Tibial nerve (tissue), 4 donors: ENCODE data around the gene WAPL. TPM values are rescaled to one million over a fixed set of nuclear protein-coding genes. Genes with fewer than 3 reads are reported as not detected.
A peak's percentile ranks its signal among the peaks of the same experiment; 100 is the strongest.

Experiments
- DNase-seq, 2 donors: peaks; one replicate each; pipeline ENCODE4 v3.0.0-alpha.2; 2019; ENCODE audit warnings: low spot score in 2 of 2
- H3K27ac ChIP-seq, 4 donors: fragments of 200-600 bp; sonication (generic) in 3 of 4; one replicate each; pipeline ENCODE4 v1.5.1; 2017 to 2019; ENCODE audit warnings: mild to moderate bottlenecking in 1 of 4
- H3K27me3 ChIP-seq, 2 donors: fragments of 200-600 bp; sonication (generic) in 1 of 2; one replicate each; pipeline versions ENCODE4 v1.5.1 to v1.6.0; 2017 to 2019
- H3K36me3 ChIP-seq, 3 donors: fragments of 200-600 bp; sonication (generic); one replicate each; pipeline ENCODE4 v1.5.1; 2018 to 2019
- H3K4me1 ChIP-seq, 4 donors: fragments of 200-600 bp; sonication (generic) in 3 of 4; one replicate each; pipeline ENCODE4 v1.5.1; 2017 to 2019
- H3K4me3 ChIP-seq, 4 donors: fragments of 200-600 bp; sonication (generic) in 3 of 4; one replicate each; pipeline ENCODE4 v1.5.1; 2017 to 2019; ENCODE audit warnings: mild to moderate bottlenecking in 1 of 4, moderate library complexity in 1 of 4
- H3K9me3 ChIP-seq, 4 donors: fragments of 200-600 bp; sonication (generic) in 3 of 4; one replicate each; pipeline ENCODE4 v1.5.1; 2017 to 2019
- EP300 ChIP-seq, 2 donors: sonication (generic); formaldehyde crosslinking; IDR thresholded peaks; one replicate each; pipeline ENCODE4 v1.6.1; 2017; ENCODE audit warnings: antibody characterized with exemption in 2 of 2, mild to moderate bottlenecking in 1 of 2
- POLR2A ChIP-seq, 2 donors: fragments of 450-650 bp; IDR thresholded peaks; one replicate each; pipeline ENCODE4 v1.6.1; 2017; ENCODE audit warnings: antibody characterized with exemption in 2 of 2, mild to moderate bottlenecking in 2 of 2, moderate library complexity in 2 of 2
- WGBS, 2 donors: methylation state at CpG; one replicate each; pipeline ENCODE4 v1.1.5; 2018; 5-methylcytosine and 5-hydroxymethylcytosine counted together
- total RNA-seq, 4 donors: library from RNA; depleted of rRNA; stranded (reverse); fragments of >200 nt; gene quantifications; one replicate each; pipeline ENCODE4 v1.1.0, GENCODE V29; 2016
- TF ChIP-seq, protein P1 (sequence below), 5 experiments: fragments of 200-600 bp in 3 of 5; fragments of 450-650 bp in 2 of 5; sonication (generic) in 3 of 5; IDR thresholded peaks; one replicate each; pipeline ENCODE4 v1.5.1; 2016 to 2019; ENCODE audit warnings: antibody characterized with exemption in 5 of 5, mild to moderate bottlenecking in 3 of 5, moderate library complexity in 2 of 5

The WAPL gene
- total RNA-seq, 4 donors from 2014 or later: 26.7 to 50.4 (median 42.0) TPM

DNA sequence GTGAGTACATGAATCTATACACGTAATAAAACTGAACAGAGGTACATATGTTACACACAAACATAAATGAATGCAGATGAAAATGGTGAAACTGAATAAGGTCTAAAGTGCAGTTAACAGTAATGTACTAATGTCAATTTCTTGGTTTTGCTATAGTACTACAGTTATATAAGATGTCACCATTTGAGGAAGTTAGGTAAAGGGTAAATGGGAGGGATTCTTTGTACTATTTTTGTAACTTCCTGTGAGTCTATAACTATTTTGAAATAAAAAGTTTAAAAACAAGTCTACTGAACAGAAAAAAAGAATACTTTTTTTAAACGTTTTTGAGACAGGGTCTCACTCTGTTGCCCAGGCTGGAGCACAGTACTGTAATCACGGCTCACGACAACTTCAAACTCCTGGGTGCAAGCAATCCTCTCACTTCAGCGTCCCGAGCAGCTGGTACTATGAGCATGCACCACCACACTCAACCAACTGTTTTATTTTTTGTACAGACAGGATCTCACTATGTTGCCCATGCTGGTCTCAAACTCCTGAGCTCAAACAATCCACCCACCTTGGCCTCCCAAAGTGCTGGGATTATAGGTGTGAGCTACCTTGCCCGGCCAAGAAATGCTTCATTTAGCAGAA lies 71.5 kb downstream of the WAPL start:
- Histone ChIP-seq H3K9me3 (no peaks in the 10 kb centered on the region), H3K4me1 (peaks cover 0 to 9% (median 0%) of the 10 kb centered on the region in 4 donors), H3K36me3 (peaks cover 0 to 75% (median 6%) of the 10 kb centered on the region in 3 donors), H3K27me3 (no peaks in the 10 kb centered on the region), H3K27ac (no peak overlapping the region), H3K4me3 (no peak overlapping the region)
- no peak for DNase-seq
- WGBS, 2 donors: 90 to 92% methylated on average over 7 of the region's 7 CpGs
- TF ChIP-seq EP300 (IDR thresholded peaks at IDR 0.05) (no peak), POLR2A (IDR thresholded peaks at IDR 0.05) (no peak)
- TF ChIP-seq, protein P1, sequence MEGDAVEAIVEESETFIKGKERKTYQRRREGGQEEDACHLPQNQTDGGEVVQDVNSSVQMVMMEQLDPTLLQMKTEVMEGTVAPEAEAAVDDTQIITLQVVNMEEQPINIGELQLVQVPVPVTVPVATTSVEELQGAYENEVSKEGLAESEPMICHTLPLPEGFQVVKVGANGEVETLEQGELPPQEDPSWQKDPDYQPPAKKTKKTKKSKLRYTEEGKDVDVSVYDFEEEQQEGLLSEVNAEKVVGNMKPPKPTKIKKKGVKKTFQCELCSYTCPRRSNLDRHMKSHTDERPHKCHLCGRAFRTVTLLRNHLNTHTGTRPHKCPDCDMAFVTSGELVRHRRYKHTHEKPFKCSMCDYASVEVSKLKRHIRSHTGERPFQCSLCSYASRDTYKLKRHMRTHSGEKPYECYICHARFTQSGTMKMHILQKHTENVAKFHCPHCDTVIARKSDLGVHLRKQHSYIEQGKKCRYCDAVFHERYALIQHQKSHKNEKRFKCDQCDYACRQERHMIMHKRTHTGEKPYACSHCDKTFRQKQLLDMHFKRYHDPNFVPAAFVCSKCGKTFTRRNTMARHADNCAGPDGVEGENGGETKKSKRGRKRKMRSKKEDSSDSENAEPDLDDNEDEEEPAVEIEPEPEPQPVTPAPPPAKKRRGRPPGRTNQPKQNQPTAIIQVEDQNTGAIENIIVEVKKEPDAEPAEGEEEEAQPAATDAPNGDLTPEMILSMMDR (IDR thresholded peaks at IDR 0.05): no peak

DNA sequence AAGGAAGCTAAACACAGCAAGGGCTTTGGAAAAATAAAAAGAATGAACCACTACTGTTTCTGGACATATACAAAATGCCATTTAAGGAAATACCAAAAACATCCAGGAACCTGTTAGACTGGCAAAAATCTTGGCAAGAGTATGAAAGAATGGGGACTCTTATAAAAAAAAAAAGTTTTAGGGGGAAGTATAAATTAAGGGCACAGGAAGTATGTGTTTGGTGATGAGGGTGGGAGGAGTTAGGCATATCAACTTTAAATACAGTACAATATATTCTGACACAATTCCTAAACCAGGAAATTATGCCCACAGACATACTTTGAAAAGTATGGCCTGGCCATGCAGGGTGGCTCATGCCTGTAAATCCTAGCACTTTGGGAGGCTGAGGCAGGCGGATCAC lies 74.2 kb downstream of the WAPL start:
- Histone ChIP-seq H3K27me3 (no peaks in the 10 kb centered on the region), H3K4me1 (peaks cover 0 to 9% (median 0%) of the 10 kb centered on the region in 4 donors), H3K9me3 (no peaks in the 10 kb centered on the region), H3K4me3 (no peak overlapping the region), H3K36me3 (peaks cover 0 to 69% (median 4%) of the 10 kb centered on the region in 3 donors), H3K27ac (peak overlapping the region in 1 of 4 donors; percentile 60)
- no peak for DNase-seq
- TF ChIP-seq POLR2A (IDR thresholded peaks at IDR 0.05) (no peak), EP300 (IDR thresholded peaks at IDR 0.05) (no peak)
- TF ChIP-seq, protein P1 (IDR thresholded peaks at IDR 0.05): no peak
- 96 to 100% methylated on average over 1 of the region's 1 CpG for WGBS, 2 donors

DNA sequence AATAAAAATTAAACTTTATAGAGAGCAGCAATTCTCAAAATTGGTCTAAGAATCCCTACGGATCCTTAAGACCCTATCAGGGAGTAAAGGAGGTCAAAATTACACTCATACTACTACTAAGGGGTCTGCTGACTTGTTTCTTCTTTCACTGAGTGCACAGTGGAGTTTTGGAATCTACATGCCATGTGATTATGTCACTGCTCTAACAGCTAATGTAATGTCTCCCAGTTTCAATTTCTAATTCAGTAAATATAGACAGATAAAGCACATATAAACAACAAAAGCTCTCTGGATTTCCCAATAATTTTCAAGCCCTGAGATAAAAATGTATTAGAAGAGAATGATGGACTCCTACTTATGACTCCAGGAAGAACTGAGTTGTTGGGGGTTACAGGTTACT lies 74.6 kb downstream of the WAPL start:
- Histone ChIP-seq H3K4me3 (no peak overlapping the region), H3K36me3 (peaks cover 0 to 69% (median 0%) of the 10 kb centered on the region in 3 donors), H3K4me1 (peaks cover 0 to 9% (median 0%) of the 10 kb centered on the region in 4 donors), H3K9me3 (no peaks in the 10 kb centered on the region), H3K27me3 (no peaks in the 10 kb centered on the region), H3K27ac (peak overlapping the region in 1 of 4 donors; percentile 60)
- no peak for TF ChIP-seq EP300 (IDR thresholded peaks at IDR 0.05)
- TF ChIP-seq POLR2A (IDR thresholded peaks at IDR 0.05): no peak
- TF ChIP-seq, protein P1 (IDR thresholded peaks at IDR 0.05): no peak
- no peak for DNase-seq
- 57 to 67% methylated on average over 1 of the region's 1 CpG for WGBS, 2 donors

DNA sequence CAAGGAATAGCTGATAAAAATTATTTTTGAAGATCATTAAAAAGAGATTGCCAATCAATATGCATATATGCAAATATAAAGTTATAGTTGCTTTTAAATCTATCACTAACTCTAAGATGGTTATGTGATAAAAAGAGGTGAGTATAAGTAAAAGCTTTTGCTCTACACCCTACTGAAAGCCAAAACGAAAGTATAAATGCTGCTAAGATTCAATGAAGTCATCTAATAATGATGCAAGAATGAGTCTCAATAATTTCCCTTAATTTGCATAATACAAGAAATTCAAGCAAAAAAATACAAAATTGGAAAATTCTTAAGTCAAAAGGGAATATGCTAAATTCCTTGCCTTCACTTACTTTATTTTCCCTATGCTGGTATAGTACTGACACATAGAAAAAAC lies 75.2 kb downstream of the WAPL start:
- 54 to 61% methylated on average over 1 of the region's 1 CpG for WGBS, 2 donors
- no peaks in the 10 kb centered on the region for H3K27me3 ChIP-seq
- H3K36me3 ChIP-seq: peaks cover 0 to 69% (median 0%) of the 10 kb centered on the region in 3 donors
- H3K4me3 ChIP-seq: no peak overlapping the region
- peaks cover 0 to 9% (median 0%) of the 10 kb centered on the region in 4 donors for H3K4me1 ChIP-seq
- DNase-seq: no peak
- TF ChIP-seq, protein P1 (IDR thresholded peaks at IDR 0.05): no peak
- TF ChIP-seq POLR2A (IDR thresholded peaks at IDR 0.05): no peak
- TF ChIP-seq EP300 (IDR thresholded peaks at IDR 0.05): no peak
- peak overlapping the region in 1 of 4 donors; percentile 60 for H3K27ac ChIP-seq
- H3K9me3 ChIP-seq: no peaks in the 10 kb centered on the region

DNA sequence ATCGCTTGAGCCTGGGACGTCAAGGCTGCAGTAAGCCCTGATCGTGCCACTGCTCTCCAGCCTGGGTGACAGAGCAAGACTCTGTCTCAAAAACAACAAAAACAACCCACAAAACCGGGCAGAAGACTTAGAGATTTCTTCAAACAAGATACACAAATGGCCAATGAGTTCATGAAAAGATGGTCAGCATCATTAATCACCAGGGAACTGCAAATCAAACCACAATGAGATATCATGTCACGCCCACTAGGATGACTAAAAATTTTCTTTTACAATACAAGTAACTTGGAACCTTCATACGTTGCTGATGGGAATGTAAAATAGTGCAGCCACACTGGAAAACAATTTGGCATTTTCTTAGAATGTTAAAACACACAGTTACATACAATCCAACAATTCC lies 77.7 kb downstream of the WAPL start:
- H3K9me3 ChIP-seq: no peaks in the 10 kb centered on the region
- TF ChIP-seq, protein P1 (IDR thresholded peaks at IDR 0.05): no peak
- no peak for TF ChIP-seq EP300 (IDR thresholded peaks at IDR 0.05)
- TF ChIP-seq POLR2A (IDR thresholded peaks at IDR 0.05): no peak
- WGBS, 2 donors: 71 to 84% methylated on average over 6 of the region's 6 CpGs
- H3K36me3 ChIP-seq: peaks cover 0 to 80% (median 0%) of the 10 kb centered on the region in 3 donors
- no peaks in the 10 kb centered on the region for H3K27me3 ChIP-seq
- no peak for DNase-seq
- H3K4me1 ChIP-seq: peaks cover 0 to 12% (median 0%) of the 10 kb centered on the region in 4 donors
- no peak overlapping the region for H3K4me3 ChIP-seq
- H3K27ac ChIP-seq: no peak overlapping the region
